ENCODE measurements around the gene HNF1A.

HNF1A gene

GRCh38 chr12:121030576-121031212, 52.4 kb downstream of the HNF1A start:
- Histone ChIP-seq H3K4me3 (ENCODE audit: low read depth, low read length) (no peak overlapping the region), H3K4me2 (ENCODE audit: low read length) (no peak overlapping the region)
- TF ChIP-seq CTCF (IDR thresholded peaks at IDR 0.05) = no peak

GRCh38 chr12:121033625-121034349, 55.4 kb downstream of the HNF1A start:
- no peak overlapping the region for H3K4me2 ChIP-seq (ENCODE audit: low read length)
- H3K79me2 ChIP-seq = no peaks in the 10 kb centered on the region
- H3K36me3 ChIP-seq (ENCODE audit: control insufficient read depth, insufficient read depth, low read length) = no peaks in the 10 kb centered on the region

More at GRCh38 chr12:121030576-121031212, 52.4 kb downstream of the HNF1A start:
- peaks cover 4% of the 10 kb centered on the region for H3K4me1 ChIP-seq
- no peaks in the 10 kb centered on the region for H3K9me3 ChIP-seq (ENCODE audit: control insufficient read depth, low read length)
- no peak overlapping the region for H3K27ac ChIP-seq
- no peak overlapping the region for H3K9ac ChIP-seq
- no peaks in the 10 kb centered on the region for H3K79me2 ChIP-seq
- H2AFZ ChIP-seq = no peak overlapping the region
- H3K36me3 ChIP-seq (ENCODE audit: control insufficient read depth, insufficient read depth, low read length) = no peaks in the 10 kb centered on the region
- H3K27me3 ChIP-seq (ENCODE audit: control insufficient read depth, insufficient read depth, low read length) = no peaks in the 10 kb centered on the region

GRCh38 chr12:121034616-121035305, 56.4 kb downstream of the HNF1A start:
- H3K4me2 ChIP-seq (ENCODE audit: low read length) = no peak overlapping the region
- H3K36me3 ChIP-seq (ENCODE audit: control insufficient read depth, insufficient read depth, low read length) = no peaks in the 10 kb centered on the region
- no peaks in the 10 kb centered on the region for H3K9me3 ChIP-seq (ENCODE audit: control insufficient read depth, low read length)
- H3K79me2 ChIP-seq = no peaks in the 10 kb centered on the region
- TF ChIP-seq CTCF (IDR thresholded peaks at IDR 0.05) = no peak
- H3K4me3 ChIP-seq (ENCODE audit: low read depth, low read length) = no peak overlapping the region
- H3K27ac ChIP-seq = no peak overlapping the region
- no peak overlapping the region for H3K9ac ChIP-seq
- no peaks in the 10 kb centered on the region for H3K27me3 ChIP-seq (ENCODE audit: control insufficient read depth, insufficient read depth, low read length)
- peaks cover 3% of the 10 kb centered on the region for H3K4me1 ChIP-seq
- H2AFZ ChIP-seq = no peak overlapping the region

More at GRCh38 chr12:121033625-121034349, 55.4 kb downstream of the HNF1A start:
- Histone ChIP-seq H3K9ac (no peak overlapping the region), H3K27me3 (ENCODE audit: control insufficient read depth, insufficient read depth, low read length) (no peaks in the 10 kb centered on the region), H3K4me3 (ENCODE audit: low read depth, low read length) (no peak overlapping the region), H3K27ac (no peak overlapping the region), H2AFZ (no peak overlapping the region), H3K9me3 (ENCODE audit: control insufficient read depth, low read length) (no peaks in the 10 kb centered on the region), H3K4me1 (peaks cover under 1% of the 10 kb centered on the region)
- no peak for TF ChIP-seq CTCF (IDR thresholded peaks at IDR 0.05)

- H3K9ac ChIP-seq = no peak overlapping the region
Observed at GRCh38 chr12:121036810-121037326, 58.5 kb downstream of the HNF1A start.

More at GRCh38 chr12:121036810-121037326, 58.5 kb downstream of the HNF1A start:
- no peaks in the 10 kb centered on the region for H3K79me2 ChIP-seq
- H3K27me3 ChIP-seq (ENCODE audit: control insufficient read depth, insufficient read depth, low read length) = no peaks in the 10 kb centered on the region
- H3K36me3 ChIP-seq (ENCODE audit: control insufficient read depth, insufficient read depth, low read length) = no peaks in the 10 kb centered on the region
- no peak for TF ChIP-seq CTCF (IDR thresholded peaks at IDR 0.05)
- no peaks in the 10 kb centered on the region for H3K9me3 ChIP-seq (ENCODE audit: control insufficient read depth, low read length)
- no peak overlapping the region for H3K4me3 ChIP-seq (ENCODE audit: low read depth, low read length)
- H2AFZ ChIP-seq = no peak overlapping the region
- no peak overlapping the region for H3K4me2 ChIP-seq (ENCODE audit: low read length)
- peaks cover 3% of the 10 kb centered on the region for H3K4me1 ChIP-seq
- no peak overlapping the region for H3K27ac ChIP-seq

All from parathyroid adenoma (tissue), 2 donors.